Measurements from ENCODE around the gene ACR.

ACR gene

DNA sequence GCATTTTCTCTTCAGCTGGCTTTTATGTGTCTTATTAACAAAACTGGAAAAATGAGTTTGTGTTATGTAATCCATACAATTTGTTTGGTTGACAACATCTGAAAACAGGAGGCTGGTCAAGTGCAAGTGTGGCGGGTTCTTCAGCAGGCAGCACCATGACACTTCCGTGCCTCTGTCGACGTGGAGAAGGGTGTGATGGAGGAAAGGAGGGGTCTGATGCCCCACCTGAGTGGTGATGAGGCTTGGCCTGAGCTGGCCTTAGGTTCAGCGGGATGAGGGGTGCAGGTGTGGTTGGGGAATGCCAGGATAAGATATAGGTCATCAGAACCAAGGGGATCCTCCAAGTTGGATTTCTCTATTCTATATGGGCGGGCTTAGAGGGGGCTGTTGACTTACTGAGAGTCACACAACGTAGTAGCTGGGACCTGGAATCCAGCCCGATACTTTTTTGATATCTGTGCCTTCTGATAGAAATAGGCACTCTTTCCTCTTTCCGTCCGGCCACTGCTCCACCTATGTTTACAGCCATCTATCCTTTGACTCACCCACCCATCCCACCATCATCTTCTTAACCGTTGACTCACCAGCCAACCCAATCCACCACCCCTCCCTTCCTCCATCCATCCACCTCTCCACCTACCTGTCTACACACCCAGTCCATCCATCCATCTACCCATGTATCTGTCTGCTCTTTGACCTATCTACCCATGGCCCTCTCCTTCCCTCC is 36.4 kb upstream of the ACR start:
- H3K4me3 ChIP-seq (ENCODE audit: low read length, poor library complexity, severe bottlenecking): no peak overlapping the region
- TF ChIP-seq, protein P1, sequence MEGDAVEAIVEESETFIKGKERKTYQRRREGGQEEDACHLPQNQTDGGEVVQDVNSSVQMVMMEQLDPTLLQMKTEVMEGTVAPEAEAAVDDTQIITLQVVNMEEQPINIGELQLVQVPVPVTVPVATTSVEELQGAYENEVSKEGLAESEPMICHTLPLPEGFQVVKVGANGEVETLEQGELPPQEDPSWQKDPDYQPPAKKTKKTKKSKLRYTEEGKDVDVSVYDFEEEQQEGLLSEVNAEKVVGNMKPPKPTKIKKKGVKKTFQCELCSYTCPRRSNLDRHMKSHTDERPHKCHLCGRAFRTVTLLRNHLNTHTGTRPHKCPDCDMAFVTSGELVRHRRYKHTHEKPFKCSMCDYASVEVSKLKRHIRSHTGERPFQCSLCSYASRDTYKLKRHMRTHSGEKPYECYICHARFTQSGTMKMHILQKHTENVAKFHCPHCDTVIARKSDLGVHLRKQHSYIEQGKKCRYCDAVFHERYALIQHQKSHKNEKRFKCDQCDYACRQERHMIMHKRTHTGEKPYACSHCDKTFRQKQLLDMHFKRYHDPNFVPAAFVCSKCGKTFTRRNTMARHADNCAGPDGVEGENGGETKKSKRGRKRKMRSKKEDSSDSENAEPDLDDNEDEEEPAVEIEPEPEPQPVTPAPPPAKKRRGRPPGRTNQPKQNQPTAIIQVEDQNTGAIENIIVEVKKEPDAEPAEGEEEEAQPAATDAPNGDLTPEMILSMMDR (conservative IDR thresholded peaks at IDR 0.05; ENCODE audit: low read length): no peak
- no peak for TF ChIP-seq EZH2phosphoT487 (IDR thresholded peaks at IDR 0.05; ENCODE audit: borderline replicate concordance)
- no peaks in the 10 kb centered on the region for H3F3A ChIP-seq (ENCODE audit: low read depth)
- peaks cover 20% of the 10 kb centered on the region for H3K4me1 ChIP-seq (ENCODE audit: insufficient read depth, low read length, poor library complexity, severe bottlenecking)
- H3K9me2 ChIP-seq (replicated peaks; ENCODE audit: low read depth, low read length): no peaks in the 10 kb centered on the region
- no peaks in the 10 kb centered on the region for H4K20me1 ChIP-seq (ENCODE audit: insufficient read depth, low read length, poor library complexity, severe bottlenecking)
- no peak overlapping the region for H2AFZ ChIP-seq (ENCODE audit: low read length)
- H3K27me3 ChIP-seq (ENCODE audit: insufficient read depth, low read length, poor library complexity, severe bottlenecking): no peaks in the 10 kb centered on the region
- H3K4me2 ChIP-seq (ENCODE audit: low read depth, low read length, poor library complexity, severe bottlenecking): peak overlapping the region; percentile 64
- no peaks in the 10 kb centered on the region for H3K9me3 ChIP-seq (ENCODE audit: insufficient read depth, low read depth, low read length)
- H3K36me3 ChIP-seq (ENCODE audit: insufficient read depth, low read length): peaks cover 48% of the 10 kb centered on the region; the same call in 1 of the 2 replicates
- peaks cover 3% of the 10 kb centered on the region; the same call in 1 of the 2 replicates for H3K79me2 ChIP-seq (ENCODE audit: insufficient read depth, low read length)
- no peak overlapping the region for H3K9ac ChIP-seq (ENCODE audit: low read depth, low read length, poor library complexity, severe bottlenecking)

DNA sequence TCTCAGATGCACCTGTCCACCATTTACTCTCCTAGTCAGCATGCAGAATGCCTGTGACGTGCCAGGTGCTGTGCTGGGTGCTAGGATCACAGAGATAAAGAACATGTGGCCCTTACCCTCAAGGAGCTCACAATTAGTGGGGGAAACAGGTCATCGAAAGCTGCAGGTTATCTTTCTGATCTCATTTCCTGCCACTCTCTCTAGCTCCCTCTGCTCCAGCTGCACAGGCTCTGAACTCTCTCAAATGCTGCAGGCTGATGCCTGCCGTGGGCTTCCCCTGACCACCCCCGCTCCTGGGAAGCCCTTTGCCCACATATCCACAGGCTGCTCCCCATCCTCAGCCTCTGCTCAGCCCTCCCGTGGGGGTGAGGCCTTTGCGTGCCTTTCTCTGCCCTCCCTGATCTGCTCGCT is 35.7 kb upstream of the ACR start:
- H2AFZ ChIP-seq (ENCODE audit: low read length): no peak overlapping the region
- TF ChIP-seq, protein P1 (conservative IDR thresholded peaks at IDR 0.05; ENCODE audit: low read length): no peak
- TF ChIP-seq EZH2phosphoT487 (IDR thresholded peaks at IDR 0.05; ENCODE audit: borderline replicate concordance): no peak
- H3F3A ChIP-seq (ENCODE audit: low read depth): no peaks in the 10 kb centered on the region
- no peaks in the 10 kb centered on the region for H3K27me3 ChIP-seq (ENCODE audit: insufficient read depth, low read length, poor library complexity, severe bottlenecking)
- no peaks in the 10 kb centered on the region for H3K9me2 ChIP-seq (replicated peaks; ENCODE audit: low read depth, low read length)
- peak overlapping the region; percentile 42 for H3K4me3 ChIP-seq (ENCODE audit: low read length, poor library complexity, severe bottlenecking)
- no peaks in the 10 kb centered on the region for H4K20me1 ChIP-seq (ENCODE audit: insufficient read depth, low read length, poor library complexity, severe bottlenecking)
- no peaks in the 10 kb centered on the region for H3K9me3 ChIP-seq (ENCODE audit: insufficient read depth, low read depth, low read length)
- H3K4me2 ChIP-seq (ENCODE audit: low read depth, low read length, poor library complexity, severe bottlenecking): peak overlapping the region; percentile 64
- peaks cover 20% of the 10 kb centered on the region for H3K4me1 ChIP-seq (ENCODE audit: insufficient read depth, low read length, poor library complexity, severe bottlenecking)
- peaks cover 3% of the 10 kb centered on the region; the same call in 1 of the 2 replicates for H3K79me2 ChIP-seq (ENCODE audit: insufficient read depth, low read length)
- no peak overlapping the region for H3K9ac ChIP-seq (ENCODE audit: low read depth, low read length, poor library complexity, severe bottlenecking)
- peaks cover 50% of the 10 kb centered on the region; the same call in 1 of the 2 replicates for H3K36me3 ChIP-seq (ENCODE audit: insufficient read depth, low read length)

DNA sequence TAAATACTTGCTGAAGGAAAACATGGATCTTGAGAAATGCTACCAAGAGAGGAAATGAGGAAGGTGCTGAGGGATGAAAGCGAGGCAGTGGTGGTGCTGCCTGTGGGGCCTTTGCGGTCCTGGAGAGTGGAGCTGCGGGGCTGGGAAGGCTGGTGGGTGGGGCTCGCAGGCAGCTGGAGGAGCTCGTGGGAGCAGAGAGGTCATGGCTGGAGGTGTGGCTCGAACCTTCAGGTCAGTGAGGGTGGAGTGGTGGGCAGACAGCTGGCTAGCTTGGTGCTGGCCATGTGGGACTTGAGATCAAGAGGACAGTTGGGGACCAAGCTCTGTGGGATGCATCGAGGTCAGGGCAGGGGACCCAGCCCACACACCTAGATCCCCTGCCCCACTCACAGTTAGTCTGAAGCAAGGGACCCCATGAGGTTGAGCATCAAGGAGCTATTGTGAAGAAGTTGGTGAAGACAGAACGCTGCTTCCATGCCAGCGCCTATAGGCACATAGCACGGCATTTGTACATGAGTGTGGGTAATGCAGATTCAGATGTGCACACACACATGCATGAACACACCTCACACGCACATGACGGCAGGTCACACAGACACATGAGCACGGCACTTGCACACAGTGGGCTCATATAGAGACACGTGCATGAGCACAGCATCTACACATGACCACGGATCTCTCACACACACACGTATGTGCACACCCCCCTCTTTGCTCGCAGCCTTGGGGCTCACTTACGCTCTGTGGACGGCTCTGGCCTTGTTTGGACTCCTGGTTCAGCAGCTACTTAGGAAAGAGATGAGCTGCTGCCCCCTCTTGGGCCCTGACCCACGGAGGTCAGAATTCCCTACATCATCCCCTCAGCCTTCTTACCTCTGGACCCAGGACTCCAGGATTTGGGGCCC is 34.9 kb upstream of the ACR start:
- no peaks in the 10 kb centered on the region for H3K9me2 ChIP-seq (replicated peaks; ENCODE audit: low read depth, low read length)
- peaks cover 20% of the 10 kb centered on the region for H3K4me1 ChIP-seq (ENCODE audit: insufficient read depth, low read length, poor library complexity, severe bottlenecking)
- no peak overlapping the region for H2AFZ ChIP-seq (ENCODE audit: low read length)
- peaks cover 46% of the 10 kb centered on the region; the same call in 1 of the 2 replicates for H3K36me3 ChIP-seq (ENCODE audit: insufficient read depth, low read length)
- H3F3A ChIP-seq (ENCODE audit: low read depth): no peaks in the 10 kb centered on the region
- H3K4me2 ChIP-seq (ENCODE audit: low read depth, low read length, poor library complexity, severe bottlenecking): peak overlapping the region; percentile 64
- no peaks in the 10 kb centered on the region for H3K9me3 ChIP-seq (ENCODE audit: insufficient read depth, low read depth, low read length)
- TF ChIP-seq, protein P1 (conservative IDR thresholded peaks at IDR 0.05; ENCODE audit: low read length): no peak
- TF ChIP-seq EZH2phosphoT487 (IDR thresholded peaks at IDR 0.05; ENCODE audit: borderline replicate concordance): no peak
- H3K9ac ChIP-seq (ENCODE audit: low read depth, low read length, poor library complexity, severe bottlenecking): no peak overlapping the region
- H3K27me3 ChIP-seq (ENCODE audit: insufficient read depth, low read length, poor library complexity, severe bottlenecking): no peaks in the 10 kb centered on the region
- H4K20me1 ChIP-seq (ENCODE audit: insufficient read depth, low read length, poor library complexity, severe bottlenecking): no peaks in the 10 kb centered on the region
- H3K79me2 ChIP-seq (ENCODE audit: insufficient read depth, low read length): peaks cover 3% of the 10 kb centered on the region; the same call in 1 of the 2 replicates
- peak overlapping the region; percentile 42 for H3K4me3 ChIP-seq (ENCODE audit: low read length, poor library complexity, severe bottlenecking)

Data from Loucy (cell line).